Measurements from ENCODE around the gene THOC7. TPM values are rescaled to one million over a fixed set of nuclear protein-coding genes. Genes with fewer than 3 reads are reported as not detected.
A peak's percentile ranks its signal among the peaks of the same experiment; 100 is the strongest.

THOC7 gene
- total RNA-seq, 4 donors from 2014 or later = 66.0 to 102 (median 78.8) TPM

GRCh38 chr3:63886858-63887257 is 23.3 kb upstream of the THOC7 start:
- DNase-seq (ENCODE audit: extremely low spot score) = no peak
- WGBS = 53% methylated on average over 3 of the region's 3 CpGs
- intact Hi-C loops (cut with DNase I) = no loop called here
- Histone ChIP-seq H3K27ac (replicated peaks in 1 of 4) (peak overlapping the region in 1 of 4 donors; percentile 16), H3K9me3 (no peaks in the 10 kb centered on the region), H3K4me3 (no peak overlapping the region), H3K4me1 (peaks cover 4 to 30% (median 20%) of the 10 kb centered on the region in 4 donors), H3K27me3 (no peaks in the 10 kb centered on the region), H3K36me3 (peaks cover 0 to 7% (median 0%) of the 10 kb centered on the region in 4 donors)
- no peak for TF ChIP-seq EP300 (IDR thresholded peaks at IDR 0.05)
- no peak for TF ChIP-seq POLR2AphosphoS5 (IDR thresholded peaks at IDR 0.05)
- no peak for TF ChIP-seq POLR2A (IDR thresholded peaks at IDR 0.05; ENCODE audit: low read depth)
- no peak for TF ChIP-seq CTCF (IDR thresholded peaks at IDR 0.05)

GRCh38 chr3:63880653-63881052 is 17.0 kb upstream of the THOC7 start:
- Histone ChIP-seq H3K4me1 (peaks cover 20 to 34% (median 33%) of the 10 kb centered on the region in 4 donors), H3K27ac (replicated peaks in 1 of 4) (no peak overlapping the region), H3K36me3 (no peaks in the 10 kb centered on the region), H3K4me3 (no peak overlapping the region), H3K9me3 (no peaks in the 10 kb centered on the region), H3K27me3 (no peaks in the 10 kb centered on the region)
- no peak for TF ChIP-seq CTCF (IDR thresholded peaks at IDR 0.05)
- TF ChIP-seq EP300 (IDR thresholded peaks at IDR 0.05) = no peak
- TF ChIP-seq POLR2A (IDR thresholded peaks at IDR 0.05; ENCODE audit: low read depth) = no peak
- no peak for TF ChIP-seq POLR2AphosphoS5 (IDR thresholded peaks at IDR 0.05)
- WGBS = 94% methylated on average over 5 of the region's 5 CpGs
- DNase-seq (ENCODE audit: extremely low spot score) = no peak
- intact Hi-C loops (cut with DNase I) = no loop called here

DNA sequence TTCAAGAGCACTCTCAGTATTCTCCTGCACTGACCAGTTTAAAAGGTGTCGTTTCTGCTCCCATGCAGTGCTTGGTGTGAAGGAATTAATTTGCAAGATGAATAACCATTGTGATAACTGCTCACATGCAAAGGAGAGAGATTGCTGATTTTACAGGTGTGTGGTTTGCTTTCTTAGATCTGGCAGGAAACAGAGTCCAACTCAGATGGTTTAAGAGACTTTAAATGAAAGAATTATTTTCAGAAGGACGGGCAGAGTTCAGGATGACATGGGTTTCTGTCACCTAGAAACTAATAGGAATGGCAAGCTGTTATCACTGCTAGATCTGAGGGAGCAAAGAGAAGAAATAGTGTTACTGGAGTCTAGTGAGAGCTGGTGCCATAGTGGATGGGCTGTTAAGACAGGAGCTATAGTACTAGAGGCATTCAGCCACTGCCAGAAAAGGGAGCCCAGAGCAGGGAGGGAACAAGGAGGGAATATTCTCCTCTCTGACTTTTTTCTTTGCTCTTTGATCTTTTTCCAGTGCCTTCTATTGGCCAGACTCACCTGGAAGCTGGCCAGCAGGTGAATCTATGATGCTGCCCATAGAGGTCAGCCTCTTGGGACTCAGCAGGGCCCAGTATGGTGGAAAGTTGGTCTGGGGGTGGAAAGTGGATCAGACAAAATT is 14.9 kb upstream of the THOC7 start:
- 52% methylated on average over 2 of the region's 2 CpGs for WGBS
- no peak for DNase-seq (ENCODE audit: extremely low spot score)
- no peak for TF ChIP-seq CTCF (IDR thresholded peaks at IDR 0.05)
- H3K27ac ChIP-seq (replicated peaks in 1 of 4) = no peak overlapping the region
- H3K9me3 ChIP-seq = no peaks in the 10 kb centered on the region
- peaks cover 22 to 41% (median 35%) of the 10 kb centered on the region in 4 donors for H3K4me1 ChIP-seq
- no peak overlapping the region for H3K4me3 ChIP-seq
- no peaks in the 10 kb centered on the region for H3K27me3 ChIP-seq
- H3K36me3 ChIP-seq = no peaks in the 10 kb centered on the region
- intact Hi-C loops (cut with DNase I) = no loop called here

- H3K4me1 ChIP-seq = peaks cover 22 to 41% (median 35%) of the 10 kb centered on the region in 4 donors
- intact Hi-C loops (cut with DNase I) = no loop called here
- no peaks in the 10 kb centered on the region for H3K36me3 ChIP-seq
- no peaks in the 10 kb centered on the region for H3K9me3 ChIP-seq
- 71% methylated on average over 3 of the region's 3 CpGs for WGBS
- H3K4me3 ChIP-seq = no peak overlapping the region
- no peak for TF ChIP-seq POLR2AphosphoS5 (IDR thresholded peaks at IDR 0.05)
- no peak for DNase-seq (ENCODE audit: extremely low spot score)
- no peak overlapping the region for H3K27ac ChIP-seq (replicated peaks in 1 of 4)
- H3K27me3 ChIP-seq = no peaks in the 10 kb centered on the region
Measured at GRCh38 chr3:63877737-63878393, 14.3 kb upstream of the THOC7 start.

- no peaks in the 10 kb centered on the region for H3K27me3 ChIP-seq
Measured at GRCh38 chr3:63876260-63876659, 12.7 kb upstream of the THOC7 start.

More at GRCh38 chr3:63876260-63876659, 12.7 kb upstream of the THOC7 start:
- WGBS = 51% methylated on average over 3 of the region's 3 CpGs
- no peaks in the 10 kb centered on the region for H3K9me3 ChIP-seq
- intact Hi-C loops (cut with DNase I) = no loop called here
- TF ChIP-seq CTCF (IDR thresholded peaks at IDR 0.05) = no peak
- TF ChIP-seq POLR2AphosphoS5 (IDR thresholded peaks at IDR 0.05) = no peak
- peaks cover 22 to 41% (median 35%) of the 10 kb centered on the region in 4 donors for H3K4me1 ChIP-seq
- H3K27ac ChIP-seq (replicated peaks in 1 of 4) = no peak overlapping the region
- H3K4me3 ChIP-seq = no peak overlapping the region
- DNase-seq (ENCODE audit: extremely low spot score) = no peak
- no peaks in the 10 kb centered on the region for H3K36me3 ChIP-seq
